HG03439 (cell line): ENCODE data around the gene ZNF311.
"Not testable (repeated sequence)": the region's sequence is repeated elsewhere in the genome, so short reads cannot be mapped to it uniquely, and the experiment has no call there.

Experiments used
- ATAC-seq: cut with Tn5 transposase; IDR thresholded peaks from one replicate; pipeline ENCODE4 v1.9.1; 2021; ENCODE audit warnings: mild to moderate bottlenecking, moderate library complexity; ENCODE audit not compliant: unreplicated experiment

Gene ZNF311

DNA sequence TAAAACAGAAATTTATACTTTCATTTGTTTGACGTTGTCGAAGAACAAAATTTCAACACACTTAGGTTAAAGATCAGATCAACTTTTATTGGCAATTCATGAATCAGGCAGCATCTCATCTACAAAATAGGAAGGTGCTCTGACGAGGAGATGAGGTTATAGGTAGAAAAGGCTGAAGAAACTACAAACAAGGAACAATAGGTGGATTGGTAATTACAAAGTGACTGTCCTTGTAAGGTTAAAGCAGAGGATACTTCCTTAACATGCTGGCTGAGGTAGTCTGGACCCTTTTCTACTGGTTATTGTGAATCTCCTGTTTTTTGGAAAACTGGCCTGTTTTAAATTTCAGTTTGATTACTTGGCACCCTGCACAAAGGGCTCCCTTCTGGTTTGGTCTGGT, 48.8 kb downstream of the ZNF311 start:
- ATAC-seq: no peak

DNA sequence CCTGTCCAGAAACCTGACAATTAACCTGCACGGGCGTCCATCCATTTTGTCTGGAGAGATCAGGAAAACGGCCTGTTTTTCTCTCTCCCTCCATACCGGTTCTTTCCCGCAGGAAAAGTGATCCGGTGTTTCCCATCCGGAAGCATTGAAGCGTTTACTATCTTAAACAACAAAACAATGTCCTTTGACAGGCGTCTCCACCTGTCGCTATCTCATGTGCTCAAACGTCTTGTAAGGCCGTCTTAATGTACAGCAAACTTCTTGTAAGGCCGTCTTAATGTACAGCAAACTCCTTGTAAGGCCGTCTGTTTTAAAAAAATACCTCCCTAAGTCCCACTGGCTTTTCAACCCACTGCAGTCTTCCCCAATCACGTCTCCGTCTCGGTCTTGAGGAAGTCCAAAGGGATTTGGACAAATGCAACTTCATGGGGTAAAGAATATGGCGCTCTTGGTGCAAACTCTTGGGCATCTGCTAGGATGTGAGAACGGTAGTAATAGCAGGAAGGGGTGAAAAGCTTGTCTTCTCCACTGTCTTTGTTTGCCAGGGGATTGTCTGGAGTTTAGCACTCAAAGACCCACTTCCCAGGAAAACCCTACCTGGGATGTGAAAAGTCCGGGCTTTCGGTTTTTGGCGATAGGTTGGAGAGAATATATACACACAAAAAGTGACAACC, 51.4 kb downstream of the ZNF311 start:
- ATAC-seq: no peak

GRCh38 chr6:28953039-28953584, 52.0 kb downstream of the ZNF311 start:
- ATAC-seq: no peak

DNA sequence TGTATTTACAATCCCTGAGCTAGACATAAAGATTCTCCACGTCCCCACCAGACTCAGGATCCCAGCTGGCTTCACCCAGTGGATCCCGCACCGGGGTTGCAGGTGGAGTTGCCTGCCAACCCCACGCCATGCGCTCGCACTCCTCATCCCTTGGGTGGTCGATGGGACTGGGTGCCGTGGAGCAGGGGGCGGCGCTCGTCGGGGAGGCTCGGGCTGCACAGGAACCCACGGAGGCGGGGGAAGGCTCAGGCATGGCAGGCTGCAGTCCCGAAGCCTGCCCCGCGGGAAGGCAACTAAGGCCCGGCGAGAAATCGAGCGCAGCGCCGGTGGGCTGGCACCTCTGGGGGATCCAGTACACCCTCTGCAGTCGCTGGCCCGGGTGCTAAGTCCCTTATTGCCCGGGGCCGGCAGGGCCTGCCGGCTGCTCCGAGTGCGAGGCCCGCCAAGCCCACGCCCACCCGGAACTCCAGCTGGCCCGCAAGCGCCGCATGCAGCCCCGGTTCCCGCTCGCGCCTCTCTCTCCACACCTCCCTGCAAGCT, 55.4 kb downstream of the ZNF311 start:
- not testable (repeated sequence) for ATAC-seq

DNA sequence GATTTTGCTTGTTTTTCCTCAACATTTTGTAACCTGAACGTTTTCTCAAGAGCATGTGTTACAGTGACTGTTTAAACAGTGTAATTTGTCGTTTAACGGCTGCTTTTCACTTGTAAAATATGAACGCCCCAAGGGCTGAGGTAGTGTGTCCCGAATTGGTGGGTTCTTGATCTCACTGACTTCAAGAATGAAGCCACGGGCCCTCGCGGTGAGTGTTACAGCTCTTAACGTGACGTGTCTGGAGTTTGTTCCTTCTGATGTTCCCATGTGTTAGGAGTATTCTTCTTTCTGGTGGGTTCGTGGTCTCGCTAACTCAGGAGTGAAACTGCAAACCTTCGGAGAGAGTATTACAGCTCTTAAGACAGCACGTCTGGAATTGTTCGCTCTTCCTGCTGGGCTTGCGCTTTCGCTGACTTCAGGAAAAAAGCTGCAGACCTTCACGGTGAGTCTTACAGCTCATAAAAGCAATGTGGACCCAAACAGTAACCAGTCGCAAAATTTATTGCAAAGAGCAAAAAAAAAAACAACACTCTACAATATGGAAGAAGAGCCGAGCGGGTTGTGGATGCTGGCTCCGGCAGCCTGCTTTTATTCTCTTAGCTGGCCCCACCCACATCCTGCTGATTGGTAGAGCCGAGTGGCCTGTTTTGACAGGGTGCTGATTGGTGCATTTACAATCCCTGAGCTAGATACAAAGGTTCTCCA, 56.2 kb downstream of the ZNF311 start:
- ATAC-seq: no peak

DNA sequence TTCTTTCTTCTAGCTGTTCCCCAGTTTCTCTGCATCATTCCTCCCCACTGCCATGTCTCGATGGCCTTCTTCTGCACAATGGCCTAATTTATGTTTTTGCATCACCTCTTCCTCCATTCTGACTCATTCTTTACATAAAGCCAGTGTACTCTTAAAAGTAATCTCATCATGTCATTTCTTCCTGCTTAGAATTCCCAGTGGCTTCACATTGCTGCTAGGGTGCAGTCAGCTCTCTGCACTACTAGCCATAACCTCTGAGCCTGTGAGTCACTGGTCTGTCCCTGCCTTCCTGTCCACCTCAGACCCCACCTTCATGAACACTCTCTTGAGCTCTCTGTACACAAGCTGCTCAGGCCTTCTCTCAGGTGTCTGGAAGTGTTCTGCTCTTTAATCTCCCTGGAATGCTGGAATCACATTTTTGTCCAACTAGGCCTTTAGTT, 57.3 kb downstream of the ZNF311 start:
- ATAC-seq: no peak

GRCh38 chr6:28947067-28947765, 57.9 kb downstream of the ZNF311 start:
- ATAC-seq: no peak

DNA sequence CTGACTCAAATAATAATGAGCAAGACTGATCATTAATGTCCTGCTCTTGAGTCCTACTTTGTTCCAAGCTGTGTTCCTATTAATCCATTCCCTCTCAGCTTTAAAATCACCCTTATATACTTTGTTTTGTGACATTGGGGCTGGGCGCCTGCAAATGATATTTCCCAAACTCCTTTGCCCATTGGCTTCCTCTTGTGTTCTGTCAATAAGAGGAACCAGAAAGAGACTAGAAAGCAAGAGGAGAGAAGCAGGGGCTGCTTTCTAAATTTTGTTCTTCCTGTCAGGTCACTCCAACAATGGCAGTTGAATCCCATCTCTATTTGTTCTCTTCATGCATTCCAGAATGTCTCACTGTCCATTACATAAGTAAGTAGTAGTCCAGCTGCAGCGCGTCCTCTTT, 59.8 kb downstream of the ZNF311 start:
- ATAC-seq: no peak
